ENCODE results near the gene ECSIT.
"Not testable (repeated sequence)": the region's sequence is repeated elsewhere in the genome, so short reads cannot be mapped to it uniquely, and the experiment has no call there.

Gene ECSIT

DNA sequence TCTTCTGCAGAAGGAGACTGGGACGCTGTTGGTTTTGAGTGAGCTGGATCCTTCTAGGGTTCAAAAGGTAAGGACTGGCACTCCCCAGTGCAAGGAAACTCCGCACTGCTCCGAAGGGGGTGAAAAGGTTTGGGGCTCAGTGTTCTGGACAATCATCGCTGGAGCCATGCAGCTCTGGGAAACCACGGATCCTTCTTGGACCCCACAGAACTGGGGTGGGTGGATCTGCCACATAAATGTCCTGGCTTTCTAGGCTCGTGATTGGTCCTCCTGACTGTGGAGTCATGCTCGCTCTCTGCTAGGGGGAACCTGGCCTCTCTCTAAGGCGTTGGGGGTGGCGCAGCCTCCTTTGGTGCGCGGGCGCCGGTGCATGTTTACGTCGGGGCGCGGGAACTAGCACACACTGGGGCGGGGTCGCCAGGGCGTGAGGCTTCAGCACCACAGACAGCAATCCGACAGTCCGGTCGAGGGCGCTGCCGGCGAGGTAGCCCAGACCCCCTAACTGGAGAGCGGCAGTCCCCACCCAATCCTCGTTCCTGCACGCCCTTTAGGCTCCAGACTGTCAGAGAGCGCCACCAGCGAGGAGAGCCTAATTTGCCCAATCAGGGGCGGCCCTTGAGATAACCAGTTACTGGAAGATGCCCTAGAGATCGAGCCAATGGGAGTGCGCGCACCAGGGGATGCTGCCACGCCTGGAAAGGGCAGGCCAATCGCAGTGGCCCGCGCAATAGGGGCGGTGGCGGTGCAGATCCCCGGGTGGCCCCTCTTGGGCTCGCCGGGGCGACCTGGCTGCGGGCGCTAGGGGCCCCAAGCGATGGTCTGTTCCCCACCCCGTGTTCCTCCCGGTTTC is 47.2 kb downstream of the ECSIT start:
- TF ChIP-seq POLR2A (IDR thresholded peaks at IDR 0.05; ENCODE audit: low read length) (peak; percentile 48), GATA1 (IDR thresholded peaks at IDR 0.05; ENCODE audit: low read depth, low read length) (no peak)
- peak; percentile 85 for DNase-seq

DNA sequence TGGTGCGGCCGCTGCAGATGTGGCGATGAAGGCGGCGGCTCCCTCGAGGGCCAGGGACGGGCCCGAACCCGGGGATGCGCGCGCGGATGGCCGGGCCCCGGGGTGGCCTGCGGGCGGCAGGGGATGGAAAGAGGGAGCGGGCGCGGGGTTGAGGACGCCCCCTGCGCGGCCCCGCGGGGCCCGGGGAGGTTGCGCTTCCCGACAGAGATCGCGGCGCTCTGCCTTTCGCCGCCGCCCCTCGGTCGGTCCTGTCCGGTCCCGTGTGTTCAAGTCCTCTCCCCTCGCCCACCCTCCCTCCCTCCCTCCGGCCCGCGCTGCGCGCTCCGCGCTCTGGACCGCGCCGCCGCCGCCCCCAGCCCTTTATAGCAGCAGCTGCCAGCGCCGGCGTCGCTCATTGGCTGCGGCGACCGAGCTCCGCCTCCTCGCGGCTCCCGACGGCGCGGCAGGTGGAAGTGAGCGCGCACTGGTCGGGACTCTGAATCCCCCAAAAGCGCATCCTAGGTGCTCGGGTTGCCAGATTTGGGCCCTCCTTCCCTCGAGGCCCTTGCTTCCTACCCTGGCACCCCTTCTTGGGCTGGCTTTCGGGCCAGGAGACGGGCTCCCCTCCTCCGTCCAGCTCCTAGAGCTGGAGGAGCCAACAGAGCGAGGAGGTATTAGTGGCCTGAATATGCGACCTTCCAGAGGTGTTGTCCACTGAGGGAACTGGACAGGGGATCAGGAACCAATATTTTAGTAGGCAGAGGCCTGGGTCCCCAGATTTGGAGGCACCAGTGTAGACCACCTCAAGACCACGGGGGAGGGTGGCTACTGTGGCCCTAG is 48.0 kb downstream of the ECSIT start, which contains the start of gene ELAVL3:
Gene ELAVL3 (minus strand): TSS at position 332 of the 819 bp plus-strand sequence. CDS start 438 bp downstream, outside the sequence.
- TF ChIP-seq GATA1 (IDR thresholded peaks at IDR 0.05; ENCODE audit: low read depth, low read length) (no peak), POLR2A (IDR thresholded peaks at IDR 0.05; ENCODE audit: low read length) (no peak)
- DNase-seq, result no peak

GRCh38 chr19:11479898-11480714 is 48.8 kb downstream of the ECSIT start:
- TF ChIP-seq POLR2A (IDR thresholded peaks at IDR 0.05; ENCODE audit: low read length) (no peak), GATA1 (IDR thresholded peaks at IDR 0.05; ENCODE audit: low read depth, low read length) (no peak)
- no peak for DNase-seq

DNA sequence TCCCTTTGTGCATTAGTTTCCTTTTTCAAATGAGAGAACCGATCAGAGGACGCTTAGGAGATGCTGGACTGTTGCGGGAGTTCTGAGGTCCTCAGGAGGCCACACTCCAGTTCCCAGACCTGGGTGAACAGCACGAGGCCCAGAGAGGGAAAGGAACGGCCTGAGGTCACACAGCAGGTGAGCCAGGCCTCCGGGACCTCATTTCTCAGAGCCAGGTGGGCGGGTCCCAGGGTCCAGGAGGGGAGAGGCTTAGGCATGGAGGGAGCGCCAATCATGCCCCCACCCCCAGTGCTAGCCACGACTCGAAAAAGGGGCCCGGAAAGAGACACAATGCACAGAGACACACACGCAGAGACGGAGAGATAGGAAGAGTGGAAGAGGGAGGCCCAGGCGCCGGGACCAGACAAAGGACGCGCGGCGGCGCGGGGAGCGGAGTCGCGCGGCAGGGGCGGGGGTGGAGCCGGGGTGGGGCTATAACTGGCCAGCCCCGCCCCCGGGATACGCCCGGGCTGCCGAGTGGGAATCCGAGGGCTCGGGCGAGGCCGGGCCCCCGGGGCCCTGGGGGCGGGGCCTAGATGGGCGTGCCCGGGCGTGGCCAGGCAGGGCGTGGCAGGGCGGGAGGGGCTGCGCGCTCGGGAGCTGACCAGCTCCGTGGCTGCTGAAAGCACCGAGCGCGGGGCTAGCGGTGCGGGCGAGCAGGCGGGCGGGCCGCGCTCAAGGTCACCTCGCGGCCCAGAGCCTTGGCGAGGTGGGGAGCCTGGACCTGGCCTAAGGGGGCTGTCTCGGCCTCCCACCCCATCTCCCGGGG is 49.6 kb downstream of the ECSIT start:
- peak; percentile 59 to 65 for DNase-seq
- TF ChIP-seq GATA1 (IDR thresholded peaks at IDR 0.05; ENCODE audit: low read depth, low read length), result no peak
- TF ChIP-seq POLR2A (IDR thresholded peaks at IDR 0.05; ENCODE audit: low read length), result no peak

DNA sequence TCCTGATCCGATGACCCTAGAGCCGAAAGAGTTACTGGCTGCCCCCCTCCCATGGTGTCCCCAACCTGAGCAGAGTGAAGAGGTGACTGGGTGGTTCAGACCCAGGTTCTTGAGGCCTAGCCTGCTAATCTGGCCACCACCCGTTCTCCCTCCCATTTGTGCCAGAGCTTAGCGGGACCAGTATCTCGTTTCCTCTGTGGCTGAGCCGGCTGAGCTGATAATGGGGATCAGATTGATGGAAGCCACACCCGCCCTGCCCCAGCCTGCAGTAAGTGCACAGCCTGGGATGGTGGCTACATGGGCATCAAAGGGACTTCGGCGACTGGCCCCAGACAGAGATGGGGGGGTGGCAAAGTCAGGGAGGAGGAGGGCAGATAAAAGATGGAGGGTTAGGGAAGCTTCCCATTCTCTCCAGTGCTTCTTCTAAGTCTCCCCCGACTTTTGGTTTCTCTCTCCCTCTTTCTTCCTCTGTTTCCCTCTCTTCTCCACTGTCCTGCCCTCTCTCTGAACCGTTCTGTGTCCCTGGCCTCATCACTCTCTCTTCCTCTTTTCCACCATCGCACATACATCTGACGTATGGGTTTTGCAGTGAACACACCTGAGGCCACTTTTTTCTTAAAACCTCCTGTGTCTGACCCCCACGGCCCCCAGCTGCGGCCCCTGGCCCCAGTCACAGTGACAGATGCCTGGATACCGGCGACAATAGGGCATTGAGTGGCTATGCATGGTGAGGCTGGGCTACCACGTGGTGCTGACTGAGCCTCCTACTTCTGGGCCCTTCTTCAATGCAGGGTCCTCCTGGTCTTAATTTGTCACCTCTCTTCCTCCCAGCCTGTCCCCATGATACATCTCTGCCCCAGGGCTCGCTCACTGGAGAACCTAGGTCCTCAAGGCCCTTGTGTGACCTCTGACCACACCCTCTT is 50.5 kb downstream of the ECSIT start:
- no peak for TF ChIP-seq GATA1 (IDR thresholded peaks at IDR 0.05; ENCODE audit: low read depth, low read length)
- no peak for TF ChIP-seq POLR2A (IDR thresholded peaks at IDR 0.05; ENCODE audit: low read length)
- DNase-seq, result peak in 1 of 2 experiments; percentile 59

DNA sequence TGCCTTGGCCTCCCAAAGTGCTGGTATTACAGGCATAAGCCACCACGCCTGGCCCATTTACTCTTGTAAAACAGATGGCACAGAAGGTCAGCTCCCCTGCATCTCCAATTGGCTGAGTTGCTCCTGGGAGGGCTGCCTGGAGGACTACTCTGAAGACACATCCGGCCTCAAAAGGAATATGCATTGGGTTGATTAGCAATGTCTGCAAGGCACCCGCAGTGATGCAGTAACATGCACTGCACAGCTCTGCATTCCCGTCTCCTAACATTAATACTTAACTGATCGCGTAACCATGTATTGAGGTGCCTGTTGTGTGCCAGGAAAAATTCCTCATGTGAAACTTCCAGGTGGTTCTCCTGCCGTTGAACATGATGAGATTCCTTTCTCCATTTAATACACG is 53.1 kb downstream of the ECSIT start:
- TF ChIP-seq GATA1 (IDR thresholded peaks at IDR 0.05; ENCODE audit: low read depth, low read length) (no peak), POLR2A (IDR thresholded peaks at IDR 0.05; ENCODE audit: low read length) (no peak)
- DNase-seq, result no peak

- not testable (repeated sequence) for DNase-seq
Measured at GRCh38 chr19:11475343-11475742, 53.6 kb downstream of the ECSIT start.

DNA sequence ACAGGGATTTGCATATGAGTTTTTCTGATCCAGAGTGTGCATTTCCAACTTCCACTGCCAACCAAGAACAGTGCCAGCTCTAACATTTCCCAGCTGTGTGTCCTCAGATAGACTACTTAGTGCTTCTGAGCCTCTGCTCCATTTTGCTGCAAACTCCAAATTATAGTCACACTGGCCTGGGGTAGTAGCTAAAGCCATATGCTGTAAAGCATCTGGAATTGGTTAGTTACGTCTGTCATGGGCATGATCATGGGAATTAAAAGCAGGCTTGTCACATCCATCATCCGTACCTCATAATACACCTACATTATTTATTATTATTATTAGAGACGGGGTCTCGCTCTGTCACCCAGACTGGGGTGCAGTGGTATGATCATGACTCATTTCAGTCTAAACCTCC is 55.2 kb downstream of the ECSIT start:
- TF ChIP-seq POLR2A (IDR thresholded peaks at IDR 0.05; ENCODE audit: low read length) (no peak), GATA1 (IDR thresholded peaks at IDR 0.05; ENCODE audit: low read depth, low read length) (no peak)
- DNase-seq, result no peak

- DNase-seq, result not testable (repeated sequence)
Measured at GRCh38 chr19:11468266-11468845, 60.6 kb downstream of the ECSIT start.

DNA sequence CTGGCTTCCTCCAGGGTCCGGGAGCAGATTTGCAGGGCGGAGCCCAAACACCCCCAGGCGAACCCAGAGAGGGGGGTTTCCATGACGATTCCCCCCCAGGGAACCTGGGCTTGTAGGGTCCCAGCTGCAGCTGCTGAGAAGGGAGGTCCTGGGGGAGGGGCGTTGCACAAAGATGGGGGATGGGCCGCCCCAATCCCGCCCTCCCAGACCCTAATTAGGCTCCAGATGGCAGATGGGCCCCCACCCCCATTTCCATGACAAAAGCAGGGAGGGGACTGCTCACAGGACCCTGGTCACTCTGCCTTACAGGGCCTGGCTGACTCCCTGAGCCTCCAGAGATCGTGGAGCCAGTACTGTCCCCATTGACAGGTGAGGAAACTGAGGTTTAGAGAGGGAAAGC is 63.3 kb downstream of the ECSIT start:
- no peak for DNase-seq
- TF ChIP-seq POLR2A (IDR thresholded peaks at IDR 0.05; ENCODE audit: low read length) (no peak), GATA1 (IDR thresholded peaks at IDR 0.05; ENCODE audit: low read depth, low read length) (no peak)

- no peak for DNase-seq
- TF ChIP-seq GATA1 (IDR thresholded peaks at IDR 0.05; ENCODE audit: low read depth, low read length) (no peak), POLR2A (IDR thresholded peaks at IDR 0.05; ENCODE audit: low read length) (no peak)
Measured at GRCh38 chr19:11464333-11465265, 64.3 kb downstream of the ECSIT start.

Data from erythroblast (primary cell).